ENCODE results near the gene DOCK1. TPM values are rescaled to one million over a fixed set of nuclear protein-coding genes. Genes with fewer than 3 reads are reported as not detected.
A peak's percentile ranks its signal among the peaks of the same experiment; 100 is the strongest.

Gene DOCK1
- 21.8 TPM for polyA plus RNA-seq (2013, experiment 1 of 2)
- polyA plus RNA-seq (2013, experiment 2 of 2) = 22.3 TPM

- Histone ChIP-seq H3K79me2 (ENCODE audit: control insufficient read depth, insufficient read depth, low read length) (peaks cover 32% of the 10 kb centered on the region), H3K4ac (ENCODE audit: low read depth, low read length) (peak within 1 kb of the TSS; percentile 99), H3K4me3 (ENCODE audit: low read length) (peak within 1 kb of the TSS; percentile 48), H3K4me1 (ENCODE audit: control insufficient read depth, low read depth, low read length) (peaks cover 8% of the 10 kb centered on the region), H4K8ac (ENCODE audit: low read depth, low read length) (no peak within 1 kb of the TSS), H2BK120ac (ENCODE audit: low read depth, low read length) (peak within 1 kb of the TSS; percentile 48), H3K27me3 (ENCODE audit: insufficient read depth, low read length, poor library complexity) (no peaks in the 10 kb centered on the region), H3K9ac (ENCODE audit: low read length) (peak within 1 kb of the TSS; percentile 86), H3K27ac (ENCODE audit: low read depth, low read length) (peak within 1 kb of the TSS; percentile 81), H2BK15ac (replicated peaks; ENCODE audit: low read depth) (no peak within 1 kb of the TSS), H2AK5ac (ENCODE audit: low read length) (no peak within 1 kb of the TSS), H3K23ac (ENCODE audit: low read length) (no peak within 1 kb of the TSS), H3K79me1 (ENCODE audit: low read length) (peaks cover 31% of the 10 kb centered on the region), H2BK5ac (ENCODE audit: low read length) (no peak within 1 kb of the TSS), H4K5ac (ENCODE audit: low read length) (peak within 1 kb of the TSS; percentile 6), H3K18ac (ENCODE audit: low read length) (peak within 1 kb of the TSS; percentile 98), H3K4me2 (ENCODE audit: low read length) (peak within 1 kb of the TSS; percentile 77), H3K56ac (ENCODE audit: low read length) (peak within 1 kb of the TSS; percentile 91), H3K36me3 (ENCODE audit: control insufficient read depth, insufficient read depth, low read length) (peaks cover 4% of the 10 kb centered on the region)
- DNase-seq = peak; percentile 85
- WGBS (ENCODE audit: extremely low coverage, insufficient coverage, low lambda C conversion rate) = no CpG with 5 or more reads among the region's 108 CpGs
Measured at GRCh38 chr10:126904818-126905701, at the start of gene DOCK1. TSS of gene DOCK1 (plus strand) at chr10:126905428. CDS start at chr10:126905518, 90 bp downstream.

DNA sequence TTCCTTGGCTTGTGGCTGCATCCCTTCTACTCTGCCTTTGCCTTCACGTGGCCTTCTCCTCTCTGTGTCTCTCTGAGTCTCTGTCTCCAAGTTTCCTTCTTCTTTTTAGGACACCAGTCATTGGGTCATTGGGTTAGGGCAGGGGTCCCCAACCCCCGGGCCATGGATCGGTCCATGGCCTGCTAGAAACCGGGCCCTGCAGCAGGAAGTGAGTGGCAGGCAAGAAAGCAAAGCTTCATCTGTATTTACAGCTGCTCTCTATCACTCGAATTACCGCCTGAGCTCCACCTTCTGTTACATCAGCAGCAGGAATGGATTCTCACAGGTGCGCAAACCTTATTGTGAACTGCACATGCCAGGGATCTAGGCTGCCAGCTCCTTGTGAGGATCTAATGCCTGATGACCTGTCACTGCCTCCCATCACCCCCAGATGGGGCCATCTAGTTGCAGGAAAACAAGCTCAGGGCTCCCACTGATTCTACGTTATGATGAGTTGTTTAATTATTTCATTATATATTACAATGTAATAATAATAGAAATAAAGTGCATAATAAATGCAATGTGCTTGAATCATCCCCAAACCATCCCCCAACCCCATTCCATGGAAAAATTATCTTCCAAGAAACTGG lies 47.9 kb upstream of the DOCK1 start:
- no CpG with 5 or more reads among the region's 8 CpGs for WGBS (ENCODE audit: extremely low coverage, insufficient coverage, low lambda C conversion rate)

GRCh38 chr10:126867567-126868365 lies 37.5 kb upstream of the DOCK1 start:
- H4K8ac ChIP-seq (ENCODE audit: low read depth, low read length) = no peak overlapping the region
- H3K36me3 ChIP-seq (ENCODE audit: control insufficient read depth, insufficient read depth, low read length) = no peaks in the 10 kb centered on the region
- H3K56ac ChIP-seq (ENCODE audit: low read length) = no peak overlapping the region
- no peak overlapping the region for H2BK15ac ChIP-seq (replicated peaks; ENCODE audit: low read depth)
- H2AK5ac ChIP-seq (ENCODE audit: low read length) = no peak overlapping the region
- H3K4ac ChIP-seq (ENCODE audit: low read depth, low read length) = no peak overlapping the region
- no peaks in the 10 kb centered on the region for H3K79me1 ChIP-seq (ENCODE audit: low read length)
- no peaks in the 10 kb centered on the region for H3K79me2 ChIP-seq (ENCODE audit: control insufficient read depth, insufficient read depth, low read length)
- no peaks in the 10 kb centered on the region for H3K4me1 ChIP-seq (ENCODE audit: control insufficient read depth, low read depth, low read length)
- H3K4me2 ChIP-seq (ENCODE audit: low read length) = no peak overlapping the region
- no peak overlapping the region for H3K27ac ChIP-seq (ENCODE audit: low read depth, low read length)
- no peak overlapping the region for H3K18ac ChIP-seq (ENCODE audit: low read length)
- DNase-seq = no peak
- no peak overlapping the region for H2BK5ac ChIP-seq (ENCODE audit: low read length)
- H2BK120ac ChIP-seq (ENCODE audit: low read depth, low read length) = no peak overlapping the region
- H4K5ac ChIP-seq (ENCODE audit: low read length) = no peak overlapping the region
- no peaks in the 10 kb centered on the region for H3K27me3 ChIP-seq (ENCODE audit: insufficient read depth, low read length, poor library complexity)
- no peak overlapping the region for H3K9ac ChIP-seq (ENCODE audit: low read length)
- H3K4me3 ChIP-seq (ENCODE audit: low read length) = no peak overlapping the region
- H3K23ac ChIP-seq (ENCODE audit: low read length) = no peak overlapping the region
- no CpG with 5 or more reads among the region's 9 CpGs for WGBS (ENCODE audit: extremely low coverage, insufficient coverage, low lambda C conversion rate)

More for the DNA sequence above, 47.9 kb upstream of the DOCK1 start:
- no peak overlapping the region for H2AK5ac ChIP-seq (ENCODE audit: low read length)
- H3K56ac ChIP-seq (ENCODE audit: low read length) = no peak overlapping the region
- no peak overlapping the region for H2BK5ac ChIP-seq (ENCODE audit: low read length)
- no peaks in the 10 kb centered on the region for H3K27me3 ChIP-seq (ENCODE audit: insufficient read depth, low read length, poor library complexity)
- no peak overlapping the region for H3K23ac ChIP-seq (ENCODE audit: low read length)
- H3K18ac ChIP-seq (ENCODE audit: low read length) = no peak overlapping the region
- H3K79me2 ChIP-seq (ENCODE audit: control insufficient read depth, insufficient read depth, low read length) = no peaks in the 10 kb centered on the region
- H4K5ac ChIP-seq (ENCODE audit: low read length) = no peak overlapping the region
- no peaks in the 10 kb centered on the region for H3K4me1 ChIP-seq (ENCODE audit: control insufficient read depth, low read depth, low read length)
- no peak overlapping the region for H3K4me3 ChIP-seq (ENCODE audit: low read length)
- H3K79me1 ChIP-seq (ENCODE audit: low read length) = no peaks in the 10 kb centered on the region
- DNase-seq = no peak
- no peak overlapping the region for H2BK15ac ChIP-seq (replicated peaks; ENCODE audit: low read depth)
- H3K27ac ChIP-seq (ENCODE audit: low read depth, low read length) = no peak overlapping the region
- H2BK120ac ChIP-seq (ENCODE audit: low read depth, low read length) = no peak overlapping the region
- no peak overlapping the region for H3K4ac ChIP-seq (ENCODE audit: low read depth, low read length)
- no peaks in the 10 kb centered on the region for H3K36me3 ChIP-seq (ENCODE audit: control insufficient read depth, insufficient read depth, low read length)
- H4K8ac ChIP-seq (ENCODE audit: low read depth, low read length) = no peak overlapping the region
- H3K4me2 ChIP-seq (ENCODE audit: low read length) = no peak overlapping the region
- H3K9ac ChIP-seq (ENCODE audit: low read length) = no peak overlapping the region

DNA sequence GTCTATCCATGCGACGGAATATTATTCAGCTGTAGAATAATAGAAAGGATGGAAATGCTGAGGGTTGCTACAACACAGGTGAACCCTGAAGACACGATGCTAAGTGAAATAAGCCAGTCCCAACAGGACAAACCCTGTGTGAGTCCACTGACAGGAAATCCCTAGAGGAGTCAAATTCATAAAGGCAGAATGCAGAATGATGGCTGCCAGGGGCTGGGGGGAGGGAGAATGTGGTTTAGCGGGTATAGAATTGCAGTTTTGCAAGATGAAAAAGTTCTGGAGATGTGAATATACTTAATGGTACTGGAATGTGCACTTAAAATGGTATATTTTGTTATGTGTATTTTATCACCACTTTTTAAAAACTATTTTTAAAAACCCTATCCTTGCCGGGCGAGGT lies 36.9 kb upstream of the DOCK1 start:
- DNase-seq = no peak
- WGBS (ENCODE audit: extremely low coverage, insufficient coverage, low lambda C conversion rate) = no CpG with 5 or more reads among the region's 6 CpGs
- no peaks in the 10 kb centered on the region for H3K36me3 ChIP-seq (ENCODE audit: control insufficient read depth, insufficient read depth, low read length)

DNA sequence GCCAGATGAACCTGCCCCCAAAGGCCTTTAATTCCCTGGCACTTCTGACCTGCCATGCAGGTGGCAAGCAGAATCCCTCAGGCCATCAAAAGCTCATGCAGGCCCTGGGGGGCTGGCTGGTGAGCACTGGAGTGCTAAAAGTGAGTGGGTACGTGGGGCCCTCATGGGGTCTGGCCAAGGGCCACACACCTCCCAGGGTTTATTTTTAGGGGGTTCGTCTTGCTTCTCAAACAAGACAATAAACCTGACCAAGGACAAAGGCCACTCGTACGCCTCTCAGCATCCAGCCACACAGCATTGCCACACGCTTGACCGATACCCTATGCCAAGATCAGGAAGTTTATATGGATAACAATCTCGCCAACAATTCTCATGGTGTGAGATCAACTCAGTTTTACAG lies 33.1 kb upstream of the DOCK1 start:
- Histone ChIP-seq H3K4me3 (ENCODE audit: low read length) (no peak overlapping the region), H4K5ac (ENCODE audit: low read length) (no peak overlapping the region), H3K27me3 (ENCODE audit: insufficient read depth, low read length, poor library complexity) (no peaks in the 10 kb centered on the region), H2BK5ac (ENCODE audit: low read length) (no peak overlapping the region), H3K79me1 (ENCODE audit: low read length) (no peaks in the 10 kb centered on the region), H3K4me1 (ENCODE audit: control insufficient read depth, low read depth, low read length) (no peaks in the 10 kb centered on the region), H3K4me2 (ENCODE audit: low read length) (no peak overlapping the region), H3K56ac (ENCODE audit: low read length) (no peak overlapping the region), H3K23ac (ENCODE audit: low read length) (no peak overlapping the region), H3K4ac (ENCODE audit: low read depth, low read length) (no peak overlapping the region), H3K27ac (ENCODE audit: low read depth, low read length) (no peak overlapping the region), H3K36me3 (ENCODE audit: control insufficient read depth, insufficient read depth, low read length) (no peaks in the 10 kb centered on the region), H3K79me2 (ENCODE audit: control insufficient read depth, insufficient read depth, low read length) (no peaks in the 10 kb centered on the region), H4K8ac (ENCODE audit: low read depth, low read length) (no peak overlapping the region), H2AK5ac (ENCODE audit: low read length) (no peak overlapping the region), H3K18ac (ENCODE audit: low read length) (no peak overlapping the region), H2BK120ac (ENCODE audit: low read depth, low read length) (no peak overlapping the region), H2BK15ac (replicated peaks; ENCODE audit: low read depth) (no peak overlapping the region), H3K9ac (ENCODE audit: low read length) (no peak overlapping the region)
- no CpG with 5 or more reads among the region's 7 CpGs for WGBS (ENCODE audit: extremely low coverage, insufficient coverage, low lambda C conversion rate)
- no peak for DNase-seq

More for the DNA sequence above, 36.9 kb upstream of the DOCK1 start:
- Histone ChIP-seq H3K27ac (ENCODE audit: low read depth, low read length) (no peak overlapping the region), H3K4me1 (ENCODE audit: control insufficient read depth, low read depth, low read length) (no peaks in the 10 kb centered on the region), H2AK5ac (ENCODE audit: low read length) (no peak overlapping the region), H3K18ac (ENCODE audit: low read length) (no peak overlapping the region), H3K56ac (ENCODE audit: low read length) (no peak overlapping the region), H3K23ac (ENCODE audit: low read length) (no peak overlapping the region), H3K4me2 (ENCODE audit: low read length) (no peak overlapping the region), H2BK120ac (ENCODE audit: low read depth, low read length) (no peak overlapping the region), H3K4ac (ENCODE audit: low read depth, low read length) (no peak overlapping the region), H4K5ac (ENCODE audit: low read length) (no peak overlapping the region), H2BK15ac (replicated peaks; ENCODE audit: low read depth) (no peak overlapping the region), H3K9ac (ENCODE audit: low read length) (no peak overlapping the region), H2BK5ac (ENCODE audit: low read length) (no peak overlapping the region), H4K8ac (ENCODE audit: low read depth, low read length) (no peak overlapping the region), H3K4me3 (ENCODE audit: low read length) (no peak overlapping the region), H3K79me2 (ENCODE audit: control insufficient read depth, insufficient read depth, low read length) (no peaks in the 10 kb centered on the region), H3K79me1 (ENCODE audit: low read length) (no peaks in the 10 kb centered on the region), H3K27me3 (ENCODE audit: insufficient read depth, low read length, poor library complexity) (no peaks in the 10 kb centered on the region)

All from mesendoderm (in vitro differentiated cells).